GM12878 (cell line): ENCODE results near the gene AGTPBP1. TPM values are rescaled to one million over a fixed set of nuclear protein-coding genes. Genes with fewer than 3 reads are reported as not detected.

Experiments used
- ASH2L ChIP-seq: fragments of 300-600, 200-600 bp; sonication (generic); IDR thresholded peaks from 2 replicates; pipeline ENCODE4 v1.6.1; 2017; ENCODE audit warnings: low read depth, mild to moderate bottlenecking, borderline replicate concordance
- CHD2 ChIP-seq: IDR thresholded peaks from 2 replicates; pipeline ENCODE4 v1.6.1; 2011; ENCODE audit warnings: low read depth, low read length, improper control_type of control experiment, borderline replicate concordance
- ESRRA ChIP-seq: IDR thresholded peaks from 2 replicates; pipeline ENCODE4 v1.6.1; 2012; ENCODE audit warnings: mild to moderate bottlenecking, low read length, improper control_type of control experiment
- GABPA ChIP-seq: IDR thresholded peaks from 2 replicates; pipeline ENCODE4 v1.6.1; 2014; ENCODE audit warnings: antibody characterized with exemption, low read depth, mild to moderate bottlenecking, inconsistent platforms
- MEF2A ChIP-seq: IDR thresholded peaks from 2 replicates; pipeline ENCODE4 v1.6.1; 2011; ENCODE audit warnings: low read depth, mild to moderate bottlenecking, low read length, moderate library complexity; ENCODE audit not compliant: insufficient read depth
- MEF2B ChIP-seq: fragments of 450-650 bp; IDR thresholded peaks from 2 replicates; pipeline ENCODE4 v1.6.1; 2018; ENCODE audit warnings: mild to moderate bottlenecking, moderate library complexity; ENCODE audit not compliant: partially characterized antibody, poor library complexity, severe bottlenecking
- MXI1 ChIP-seq: fragments of 150-350 bp; IDR thresholded peaks from 2 replicates; pipeline ENCODE4 v1.6.1; 2011; ENCODE audit warnings: low read depth, mild to moderate bottlenecking, inconsistent platforms, low read length, improper control_type of control experiment
- NFIC ChIP-seq: IDR thresholded peaks from 2 replicates; pipeline ENCODE4 v1.6.1; 2012; ENCODE audit warnings: low read depth, mild to moderate bottlenecking, inconsistent platforms, low read length, moderate library complexity
- NR2C1 ChIP-seq: fragments of 450-650 bp; IDR thresholded peaks from 2 replicates; pipeline ENCODE4 v1.6.1; 2017; ENCODE audit warnings: antibody characterized with exemption, mild to moderate bottlenecking, moderate library complexity
- POLR2AphosphoS5 ChIP-seq: IDR thresholded peaks from 2 replicates; pipeline ENCODE4 v1.6.1; 2011; ENCODE audit warnings: mild to moderate bottlenecking, low read length, inconsistent platforms
- RCOR1 ChIP-seq: conservative IDR thresholded peaks from 2 replicates; pipeline ENCODE4 v1.6.1; 2012; ENCODE audit warnings: low read depth, low read length, improper control_type of control experiment
- RUNX3 ChIP-seq: IDR thresholded peaks from 2 replicates; pipeline ENCODE4 v1.6.1; 2012; ENCODE audit warnings: low read length, inconsistent platforms
- SP1 ChIP-seq: IDR thresholded peaks from one replicate; pipeline ENCODE4 v1.6.1; 2011; ENCODE audit warnings: low read depth, low read length
- SREBF2 ChIP-seq: IDR thresholded peaks from 2 replicates; pipeline ENCODE4 v1.6.1; 2012; ENCODE audit warnings: mild to moderate bottlenecking, low read length
- SRF ChIP-seq, 2 experiments: IDR thresholded peaks; 2 replicates each; pipeline ENCODE4 v1.6.1; 2011; ENCODE audit warnings: low read depth in 2 of 2, low read length in 2 of 2, mild to moderate bottlenecking in 1 of 2, moderate library complexity in 1 of 2
- TARDBP ChIP-seq: IDR thresholded peaks from 2 replicates; pipeline ENCODE4 v1.6.1; 2016; ENCODE audit warnings: borderline replicate concordance
- TCF12 ChIP-seq: IDR thresholded peaks from 2 replicates; pipeline ENCODE4 v1.6.1; 2011; ENCODE audit warnings: low read depth, mild to moderate bottlenecking, low read length
- ZBED1 ChIP-seq: IDR thresholded peaks from 2 replicates; pipeline ENCODE4 v1.6.1; 2016; ENCODE audit warnings: borderline replicate concordance
- polyA plus RNA-seq, 11 experiments: library from polyadenylated mRNA; depleted of rRNA in 4 of 11; unstranded in 6 of 11; stranded (reverse) in 5 of 11; fragments of >200 nt; fragmentation: Nextera tagmentation in 4 of 11; fragmentation: Illumina TruSeq in 1 of 11; extraction: Ambion mirVana in 4 of 11; extraction: Trizol in 1 of 11; gene quantifications; 1 replicate in 1 of 11; 2 replicates in 10 of 11; pipeline versions ENCODE4 v1.2.1 to v1.2.3, GENCODE V29; 2011 to 2016; ENCODE audit warnings: inconsistent platforms in 2 of 11, missing spikeins in 2 of 11, low read depth in 1 of 11
- total RNA-seq, 4 experiments: library from RNA; depleted of rRNA in 3 of 4; stranded (reverse); fragments of >200 nt in 3 of 4; fragmentation: Illumina TruSeq in 1 of 4; extraction: Trizol in 1 of 4; gene quantifications; 2 replicates each; pipeline versions ENCODE4 v1.2.1 to v1.2.3, GENCODE V29; 2013 to 2021
- TF ChIP-seq, protein P1 (sequence below): IDR thresholded peaks from 2 replicates; pipeline ENCODE4 v1.6.1; 2011; ENCODE audit warnings: low read depth, low read length, improper control_type of control experiment, borderline replicate concordance
- TF ChIP-seq, protein P2 (sequence below): IDR thresholded peaks from 2 replicates; pipeline ENCODE4 v1.6.1; 2011; ENCODE audit warnings: borderline replicate concordance, low read depth, mild to moderate bottlenecking, moderate library complexity, low read length; ENCODE audit not compliant: insufficient read depth, poor library complexity, severe bottlenecking
- TF ChIP-seq, protein P3 (sequence below): fragments of 450-650 bp; IDR thresholded peaks from 2 replicates; pipeline ENCODE4 v1.6.1; 2016; ENCODE audit warnings: mild to moderate bottlenecking
- TF ChIP-seq, protein P4 (sequence below), 3 experiments: IDR thresholded peaks in 2 of 3; conservative IDR thresholded peaks in 1 of 3; 2 replicates each; pipeline ENCODE4 v1.5.1; 2011; ENCODE audit warnings: low read depth in 3 of 3, low read length in 3 of 3, mild to moderate bottlenecking in 3 of 3, control low read depth in 2 of 3, moderate library complexity in 2 of 3, inconsistent platforms in 1 of 3, mixed read lengths in 1 of 3; ENCODE audit not compliant: control insufficient read depth in 2 of 3, insufficient read depth in 1 of 3; ENCODE audit errors: extremely low read depth in 1 of 3

AGTPBP1 gene
- total and polyA plus RNA-seq, 10 of the 15 experiments (the other 5 are each of a cell fraction or from before 2014, with no cell fraction given) = 6.1 to 35.2 (median 20.0) TPM

DNA sequence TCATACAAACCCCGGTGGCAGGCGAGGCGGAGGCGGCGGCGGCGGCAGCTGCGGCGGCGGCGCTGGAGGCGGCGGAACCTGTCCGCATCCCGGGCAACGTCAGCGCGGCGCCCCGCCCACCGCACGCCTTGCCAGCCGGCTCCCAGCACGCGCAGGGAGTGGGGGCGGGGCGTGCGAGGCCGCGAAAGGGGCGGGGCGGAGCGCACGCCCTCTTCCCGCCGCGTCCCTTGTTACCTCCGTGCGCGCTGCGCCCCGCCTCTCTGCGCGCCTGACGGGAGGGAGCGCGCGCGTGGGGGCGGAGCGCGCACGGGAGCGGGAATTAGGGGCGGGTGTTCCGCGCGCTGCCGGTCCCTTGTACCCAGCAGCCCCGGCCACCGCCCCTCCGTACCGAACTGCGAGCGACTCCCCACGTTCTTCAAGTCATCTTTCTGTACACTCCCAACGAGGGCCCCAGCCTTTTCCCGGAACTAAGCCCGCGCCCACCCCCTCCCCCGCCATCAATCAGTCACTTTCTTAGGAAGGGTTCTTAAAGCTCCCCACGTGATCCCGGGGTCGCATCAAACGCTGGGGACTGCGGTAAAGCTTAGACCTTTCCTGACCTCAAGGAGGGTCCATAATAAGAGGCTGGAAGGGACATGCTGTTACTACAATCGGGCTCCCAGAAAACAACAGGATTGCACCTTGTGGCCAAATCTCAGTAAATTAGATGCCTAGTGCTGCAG, at the start of gene AGTPBP1 (continued):
- TF ChIP-seq MEF2A (0 out of 2 replicates have a peak, but pooled peaks have one; percentile 13), SREBF2 (no peak), GABPA (no peak), NR2C1 (peak; percentile 24; the same call in 1 of the 2 replicates), CHD2 (peak; percentile 70), TARDBP (no peak), ZBED1 (no peak), SP1 (peak; percentile 21), NFIC (no peak), ASH2L (no peak), MXI1 (peak; percentile 67; the same call in 1 of the 2 replicates), RCOR1 (0 out of 2 replicates have a peak, but pooled peaks have one; percentile 19), MEF2B (no peak), TCF12 (0 out of 2 replicates have a peak, but pooled peaks have one; percentile 5), SRF (IDR thresholded peaks at IDR 0.05; ENCODE audit: low read depth in 2 of 2, low read length in 2 of 2) (no peak; a peak in 1 of 4 replicates), POLR2AphosphoS5 (no peak), ESRRA (no peak), RUNX3 (peak; percentile 40; the same call in 1 of the 2 replicates)
- TF ChIP-seq, protein P1, sequence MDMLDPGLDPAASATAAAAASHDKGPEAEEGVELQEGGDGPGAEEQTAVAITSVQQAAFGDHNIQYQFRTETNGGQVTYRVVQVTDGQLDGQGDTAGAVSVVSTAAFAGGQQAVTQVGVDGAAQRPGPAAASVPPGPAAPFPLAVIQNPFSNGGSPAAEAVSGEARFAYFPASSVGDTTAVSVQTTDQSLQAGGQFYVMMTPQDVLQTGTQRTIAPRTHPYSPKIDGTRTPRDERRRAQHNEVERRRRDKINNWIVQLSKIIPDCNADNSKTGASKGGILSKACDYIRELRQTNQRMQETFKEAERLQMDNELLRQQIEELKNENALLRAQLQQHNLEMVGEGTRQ = peak; percentile 11; the same call in 1 of the 2 replicates
- TF ChIP-seq, protein P2, sequence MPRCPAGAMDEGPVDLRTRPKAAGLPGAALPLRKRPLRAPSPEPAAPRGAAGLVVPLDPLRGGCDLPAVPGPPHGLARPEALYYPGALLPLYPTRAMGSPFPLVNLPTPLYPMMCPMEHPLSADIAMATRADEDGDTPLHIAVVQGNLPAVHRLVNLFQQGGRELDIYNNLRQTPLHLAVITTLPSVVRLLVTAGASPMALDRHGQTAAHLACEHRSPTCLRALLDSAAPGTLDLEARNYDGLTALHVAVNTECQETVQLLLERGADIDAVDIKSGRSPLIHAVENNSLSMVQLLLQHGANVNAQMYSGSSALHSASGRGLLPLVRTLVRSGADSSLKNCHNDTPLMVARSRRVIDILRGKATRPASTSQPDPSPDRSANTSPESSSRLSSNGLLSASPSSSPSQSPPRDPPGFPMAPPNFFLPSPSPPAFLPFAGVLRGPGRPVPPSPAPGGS = no peak
- TF ChIP-seq, protein P3, sequence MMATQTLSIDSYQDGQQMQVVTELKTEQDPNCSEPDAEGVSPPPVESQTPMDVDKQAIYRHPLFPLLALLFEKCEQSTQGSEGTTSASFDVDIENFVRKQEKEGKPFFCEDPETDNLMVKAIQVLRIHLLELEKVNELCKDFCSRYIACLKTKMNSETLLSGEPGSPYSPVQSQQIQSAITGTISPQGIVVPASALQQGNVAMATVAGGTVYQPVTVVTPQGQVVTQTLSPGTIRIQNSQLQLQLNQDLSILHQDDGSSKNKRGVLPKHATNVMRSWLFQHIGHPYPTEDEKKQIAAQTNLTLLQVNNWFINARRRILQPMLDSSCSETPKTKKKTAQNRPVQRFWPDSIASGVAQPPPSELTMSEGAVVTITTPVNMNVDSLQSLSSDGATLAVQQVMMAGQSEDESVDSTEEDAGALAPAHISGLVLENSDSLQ = peak; percentile 51
- TF ChIP-seq, protein P4, sequence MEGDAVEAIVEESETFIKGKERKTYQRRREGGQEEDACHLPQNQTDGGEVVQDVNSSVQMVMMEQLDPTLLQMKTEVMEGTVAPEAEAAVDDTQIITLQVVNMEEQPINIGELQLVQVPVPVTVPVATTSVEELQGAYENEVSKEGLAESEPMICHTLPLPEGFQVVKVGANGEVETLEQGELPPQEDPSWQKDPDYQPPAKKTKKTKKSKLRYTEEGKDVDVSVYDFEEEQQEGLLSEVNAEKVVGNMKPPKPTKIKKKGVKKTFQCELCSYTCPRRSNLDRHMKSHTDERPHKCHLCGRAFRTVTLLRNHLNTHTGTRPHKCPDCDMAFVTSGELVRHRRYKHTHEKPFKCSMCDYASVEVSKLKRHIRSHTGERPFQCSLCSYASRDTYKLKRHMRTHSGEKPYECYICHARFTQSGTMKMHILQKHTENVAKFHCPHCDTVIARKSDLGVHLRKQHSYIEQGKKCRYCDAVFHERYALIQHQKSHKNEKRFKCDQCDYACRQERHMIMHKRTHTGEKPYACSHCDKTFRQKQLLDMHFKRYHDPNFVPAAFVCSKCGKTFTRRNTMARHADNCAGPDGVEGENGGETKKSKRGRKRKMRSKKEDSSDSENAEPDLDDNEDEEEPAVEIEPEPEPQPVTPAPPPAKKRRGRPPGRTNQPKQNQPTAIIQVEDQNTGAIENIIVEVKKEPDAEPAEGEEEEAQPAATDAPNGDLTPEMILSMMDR (IDR thresholded peaks at IDR 0.05 in 2 of 3, conservative IDR thresholded peaks at IDR 0.05 in 1 of 3; ENCODE audit: control insufficient read depth in 2 of 3, extremely low read depth in 1 of 3, insufficient read depth in 1 of 3, low read depth in 3 of 3, low read length in 3 of 3) = no peak
